ENCODE data around the gene SH3TC2.

GRCh38 chr5:149043641-149044040 lies 19.2 kb downstream of the SH3TC2 start:
- TF ChIP-seq, protein P1, sequence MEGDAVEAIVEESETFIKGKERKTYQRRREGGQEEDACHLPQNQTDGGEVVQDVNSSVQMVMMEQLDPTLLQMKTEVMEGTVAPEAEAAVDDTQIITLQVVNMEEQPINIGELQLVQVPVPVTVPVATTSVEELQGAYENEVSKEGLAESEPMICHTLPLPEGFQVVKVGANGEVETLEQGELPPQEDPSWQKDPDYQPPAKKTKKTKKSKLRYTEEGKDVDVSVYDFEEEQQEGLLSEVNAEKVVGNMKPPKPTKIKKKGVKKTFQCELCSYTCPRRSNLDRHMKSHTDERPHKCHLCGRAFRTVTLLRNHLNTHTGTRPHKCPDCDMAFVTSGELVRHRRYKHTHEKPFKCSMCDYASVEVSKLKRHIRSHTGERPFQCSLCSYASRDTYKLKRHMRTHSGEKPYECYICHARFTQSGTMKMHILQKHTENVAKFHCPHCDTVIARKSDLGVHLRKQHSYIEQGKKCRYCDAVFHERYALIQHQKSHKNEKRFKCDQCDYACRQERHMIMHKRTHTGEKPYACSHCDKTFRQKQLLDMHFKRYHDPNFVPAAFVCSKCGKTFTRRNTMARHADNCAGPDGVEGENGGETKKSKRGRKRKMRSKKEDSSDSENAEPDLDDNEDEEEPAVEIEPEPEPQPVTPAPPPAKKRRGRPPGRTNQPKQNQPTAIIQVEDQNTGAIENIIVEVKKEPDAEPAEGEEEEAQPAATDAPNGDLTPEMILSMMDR (conservative IDR thresholded peaks at IDR 0.05; ENCODE audit: low read depth, low read length): no peak
- TF ChIP-seq EZH2phosphoT487 (IDR thresholded peaks at IDR 0.05; ENCODE audit: borderline replicate concordance, low read length) (no peak), EZH2 (IDR thresholded peaks at IDR 0.05; ENCODE audit: low read length, unreplicated experiment) (no peak)
